K562 (cell line): ENCODE data around the gene ZNF385D.

Experiments
- POLR3A ChIP-seq: IDR thresholded peaks from 2 replicates; pipeline ENCODE4 v1.6.1; 2011; ENCODE audit warnings: borderline replicate concordance, mild to moderate bottlenecking, moderate library complexity; ENCODE audit not compliant: insufficient read length, insufficient read depth; ENCODE audit errors: extremely low read depth
- TF ChIP-seq, protein P1 (sequence below), 3 experiments: IDR thresholded peaks in 2 of 3; conservative IDR thresholded peaks in 1 of 3; 2 replicates each; pipeline ENCODE4 v1.5.1; 2011 to 2012; ENCODE audit warnings: low read length in 3 of 3, mild to moderate bottlenecking in 3 of 3, control low read depth in 2 of 3, improper control_type of control experiment in 1 of 3, inconsistent platforms in 1 of 3, low read depth in 1 of 3, mixed read lengths in 1 of 3, moderate library complexity in 1 of 3; ENCODE audit not compliant: insufficient read depth in 2 of 3
- TF ChIP-seq, protein P2 (sequence below): sonication (generic); formaldehyde crosslinking; IDR thresholded peaks from 2 replicates; pipeline ENCODE4 v1.8.1; 2023; ENCODE audit warnings: mild to moderate bottlenecking, missing genetic modification reagents

DNA sequence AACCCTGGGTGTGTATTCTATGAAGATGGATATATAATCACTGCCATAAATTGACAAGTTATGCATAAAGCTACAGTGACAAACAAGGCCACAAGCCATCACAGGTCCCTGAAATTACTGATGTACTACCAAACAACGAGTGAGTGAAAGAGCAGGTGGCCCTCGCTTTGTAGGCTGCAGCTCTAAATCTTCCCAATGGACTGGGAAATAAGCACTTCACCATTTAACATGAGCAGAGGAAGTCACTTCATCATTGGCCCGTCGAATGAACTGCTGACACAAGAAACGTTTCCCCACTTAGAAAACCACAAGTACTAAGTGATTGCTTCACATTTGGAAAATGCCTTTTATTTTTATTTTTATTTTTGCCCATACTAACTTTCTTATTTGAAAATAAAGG is 218.0 kb downstream of the ZNF385D start:
- TF ChIP-seq, protein P1, sequence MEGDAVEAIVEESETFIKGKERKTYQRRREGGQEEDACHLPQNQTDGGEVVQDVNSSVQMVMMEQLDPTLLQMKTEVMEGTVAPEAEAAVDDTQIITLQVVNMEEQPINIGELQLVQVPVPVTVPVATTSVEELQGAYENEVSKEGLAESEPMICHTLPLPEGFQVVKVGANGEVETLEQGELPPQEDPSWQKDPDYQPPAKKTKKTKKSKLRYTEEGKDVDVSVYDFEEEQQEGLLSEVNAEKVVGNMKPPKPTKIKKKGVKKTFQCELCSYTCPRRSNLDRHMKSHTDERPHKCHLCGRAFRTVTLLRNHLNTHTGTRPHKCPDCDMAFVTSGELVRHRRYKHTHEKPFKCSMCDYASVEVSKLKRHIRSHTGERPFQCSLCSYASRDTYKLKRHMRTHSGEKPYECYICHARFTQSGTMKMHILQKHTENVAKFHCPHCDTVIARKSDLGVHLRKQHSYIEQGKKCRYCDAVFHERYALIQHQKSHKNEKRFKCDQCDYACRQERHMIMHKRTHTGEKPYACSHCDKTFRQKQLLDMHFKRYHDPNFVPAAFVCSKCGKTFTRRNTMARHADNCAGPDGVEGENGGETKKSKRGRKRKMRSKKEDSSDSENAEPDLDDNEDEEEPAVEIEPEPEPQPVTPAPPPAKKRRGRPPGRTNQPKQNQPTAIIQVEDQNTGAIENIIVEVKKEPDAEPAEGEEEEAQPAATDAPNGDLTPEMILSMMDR (IDR thresholded peaks at IDR 0.05 in 2 of 3, conservative IDR thresholded peaks at IDR 0.05 in 1 of 3; ENCODE audit: insufficient read depth in 2 of 3, low read depth in 1 of 3, low read length in 3 of 3), result no peak
- no peak for TF ChIP-seq POLR3A
- TF ChIP-seq, protein P2, sequence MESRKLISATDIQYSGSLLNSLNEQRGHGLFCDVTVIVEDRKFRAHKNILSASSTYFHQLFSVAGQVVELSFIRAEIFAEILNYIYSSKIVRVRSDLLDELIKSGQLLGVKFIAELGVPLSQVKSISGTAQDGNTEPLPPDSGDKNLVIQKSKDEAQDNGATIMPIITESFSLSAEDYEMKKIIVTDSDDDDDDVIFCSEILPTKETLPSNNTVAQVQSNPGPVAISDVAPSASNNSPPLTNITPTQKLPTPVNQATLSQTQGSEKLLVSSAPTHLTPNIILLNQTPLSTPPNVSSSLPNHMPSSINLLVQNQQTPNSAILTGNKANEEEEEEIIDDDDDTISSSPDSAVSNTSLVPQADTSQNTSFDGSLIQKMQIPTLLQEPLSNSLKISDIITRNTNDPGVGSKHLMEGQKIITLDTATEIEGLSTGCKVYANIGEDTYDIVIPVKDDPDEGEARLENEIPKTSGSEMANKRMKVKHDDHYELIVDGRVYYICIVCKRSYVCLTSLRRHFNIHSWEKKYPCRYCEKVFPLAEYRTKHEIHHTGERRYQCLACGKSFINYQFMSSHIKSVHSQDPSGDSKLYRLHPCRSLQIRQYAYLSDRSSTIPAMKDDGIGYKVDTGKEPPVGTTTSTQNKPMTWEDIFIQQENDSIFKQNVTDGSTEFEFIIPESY (CRISPR knock-in tag), result no peak
